SK-N-MC (cell line): ENCODE data around the gene COL16A1.
A peak's percentile ranks its signal among the peaks of the same experiment; 100 is the strongest.

Source experiments
- DNase-seq: peaks from one replicate; pipeline ENCODE4 v3.0.0-alpha.2; 2011; ENCODE audit warnings: low read depth, low spot score
- H3K27ac ChIP-seq: fragments of 200-600 bp; sonication (generic); 2 replicates; pipeline ENCODE4 v1.5.1; 2016; ENCODE audit warnings: mixed run types
- H3K36me3 ChIP-seq: fragments of 200-600 bp; sonication (generic); 2 replicates; pipeline ENCODE4 v1.6.1; 2017; ENCODE audit warnings: antibody characterized with exemption, low read length, mixed read lengths; ENCODE audit not compliant: insufficient read depth
- H3K4me3 ChIP-seq: fragments of 200-600 bp; sonication (generic); 2 replicates; pipeline ENCODE4 v1.5.1; 2016
- H3K9ac ChIP-seq: fragments of 200-600 bp; sonication (generic); 2 replicates; pipeline ENCODE4 v1.8.0; 2017; ENCODE audit warnings: mixed run types, mixed read lengths; ENCODE audit not compliant: insufficient read length
- H3K9me3 ChIP-seq: fragments of 200-600 bp; sonication (generic); 2 replicates; pipeline ENCODE4 v1.6.1; 2017; ENCODE audit warnings: low read depth, mild to moderate bottlenecking, antibody characterized with exemption, low read length, moderate library complexity, mixed read lengths
- EZH2 ChIP-seq: fragments of 200-600 bp; sonication (generic); IDR thresholded peaks from one replicate; pipeline ENCODE4 v1.6.1; 2017; ENCODE audit warnings: antibody characterized with exemption
- FOXP2 ChIP-seq: optimal IDR thresholded peaks from 2 replicates; pipeline ENCODE3; 2011; ENCODE audit warnings: mild to moderate bottlenecking, moderate library complexity; ENCODE audit not compliant: insufficient read depth; ENCODE audit errors: extremely low read length, control extremely low read depth
- POLR2AphosphoS5 ChIP-seq: IDR thresholded peaks from 2 replicates; pipeline ENCODE4 v1.6.1; 2012; ENCODE audit warnings: mild to moderate bottlenecking, low read depth, low read length, borderline replicate concordance

COL16A1 gene

GRCh38 chr1:31677949-31678348, 25.9 kb downstream of the COL16A1 start:
- peaks cover 86% of the 10 kb centered on the region for H3K36me3 ChIP-seq
- no peak for DNase-seq
- TF ChIP-seq POLR2AphosphoS5 (no peak), EZH2 (no peak), FOXP2 (no peak)

GRCh38 chr1:31677401-31677800, 26.4 kb downstream of the COL16A1 start:
- H3K9ac ChIP-seq = no peak overlapping the region
- peaks cover 83% of the 10 kb centered on the region for H3K36me3 ChIP-seq
- no peak overlapping the region for H3K27ac ChIP-seq
- H3K4me3 ChIP-seq = no peak overlapping the region
- no peak for DNase-seq
- TF ChIP-seq EZH2 (no peak), FOXP2 (no peak), POLR2AphosphoS5 (no peak)
- no peaks in the 10 kb centered on the region for H3K9me3 ChIP-seq

More at GRCh38 chr1:31677949-31678348, 25.9 kb downstream of the COL16A1 start:
- Histone ChIP-seq H3K9ac (no peak overlapping the region), H3K4me3 (no peak overlapping the region), H3K27ac (no peak overlapping the region), H3K9me3 (no peaks in the 10 kb centered on the region)

GRCh38 chr1:31675756-31676155, 28.1 kb downstream of the COL16A1 start:
- no peak overlapping the region for H3K4me3 ChIP-seq
- no peak overlapping the region for H3K9ac ChIP-seq
- no peaks in the 10 kb centered on the region for H3K9me3 ChIP-seq
- H3K36me3 ChIP-seq = peaks cover 83% of the 10 kb centered on the region
- no peak overlapping the region for H3K27ac ChIP-seq
- no peak for TF ChIP-seq FOXP2
- no peak for TF ChIP-seq EZH2
- TF ChIP-seq POLR2AphosphoS5 = no peak
- no peak for DNase-seq

GRCh38 chr1:31675161-31675560, 28.7 kb downstream of the COL16A1 start:
- no peak overlapping the region for H3K9ac ChIP-seq
- DNase-seq = no peak
- TF ChIP-seq POLR2AphosphoS5 (no peak), FOXP2 (no peak), EZH2 (no peak)
- H3K9me3 ChIP-seq = no peaks in the 10 kb centered on the region
- H3K27ac ChIP-seq = peak overlapping the region; percentile 26; the same call in 1 of the 2 replicates
- H3K4me3 ChIP-seq = no peak overlapping the region
- H3K36me3 ChIP-seq = peaks cover 82% of the 10 kb centered on the region

- Histone ChIP-seq H3K36me3 (peaks cover 79% of the 10 kb centered on the region), H3K4me3 (no peak overlapping the region), H3K27ac (peak overlapping the region; percentile 42; the same call in 1 of the 2 replicates), H3K9ac (no peak overlapping the region), H3K9me3 (no peaks in the 10 kb centered on the region)
- no peak for TF ChIP-seq POLR2AphosphoS5
- TF ChIP-seq EZH2 = no peak
- TF ChIP-seq FOXP2 = no peak
- DNase-seq = no peak
Measured at GRCh38 chr1:31674626-31675025, 29.2 kb downstream of the COL16A1 start.

- H3K9ac ChIP-seq = no peak overlapping the region
- H3K9me3 ChIP-seq = no peaks in the 10 kb centered on the region
- H3K36me3 ChIP-seq = peaks cover 77% of the 10 kb centered on the region
- H3K4me3 ChIP-seq = no peak overlapping the region
- 0 out of 2 replicates have a peak overlapping the region, but pooled peaks have one; percentile 19 for H3K27ac ChIP-seq
- TF ChIP-seq EZH2 = no peak
- no peak for TF ChIP-seq POLR2AphosphoS5
- no peak for TF ChIP-seq FOXP2
- DNase-seq = no peak
Measured at GRCh38 chr1:31673433-31673832, 30.4 kb downstream of the COL16A1 start.

- H3K36me3 ChIP-seq = peaks cover 75% of the 10 kb centered on the region
- no peak overlapping the region for H3K9ac ChIP-seq
- no peaks in the 10 kb centered on the region for H3K9me3 ChIP-seq
- H3K4me3 ChIP-seq = no peak overlapping the region
- 0 out of 2 replicates have a peak overlapping the region, but pooled peaks have one; percentile 19 for H3K27ac ChIP-seq
- DNase-seq = no peak
- TF ChIP-seq EZH2 (no peak), POLR2AphosphoS5 (no peak), FOXP2 (no peak)
Measured at GRCh38 chr1:31672986-31673385, 30.8 kb downstream of the COL16A1 start.

GRCh38 chr1:31671561-31672201, 32.1 kb downstream of the COL16A1 start:
- DNase-seq = no peak
- no peaks in the 10 kb centered on the region for H3K9me3 ChIP-seq
- TF ChIP-seq FOXP2 (no peak), EZH2 (no peak)
- H3K4me3 ChIP-seq = no peak overlapping the region
- peaks cover 75% of the 10 kb centered on the region for H3K36me3 ChIP-seq
- H3K27ac ChIP-seq = no peak overlapping the region
- H3K9ac ChIP-seq = no peak overlapping the region

GRCh38 chr1:31671147-31671546, 32.7 kb downstream of the COL16A1 start:
- peaks cover 71% of the 10 kb centered on the region for H3K36me3 ChIP-seq
- H3K9ac ChIP-seq = no peak overlapping the region
- H3K4me3 ChIP-seq = no peak overlapping the region
- 0 out of 2 replicates have a peak overlapping the region, but pooled peaks have one; percentile 29 for H3K27ac ChIP-seq
- no peak for DNase-seq
- TF ChIP-seq EZH2 (no peak), POLR2AphosphoS5 (no peak), FOXP2 (no peak)
- no peaks in the 10 kb centered on the region for H3K9me3 ChIP-seq
